ENCODE results near the gene SPPL2A.
"Not testable (repeated sequence)": the region's sequence is repeated elsewhere in the genome, so short reads cannot be mapped to it uniquely, and the experiment has no call there.

Gene SPPL2A

GRCh38 chr15:50767332-50767861 is 1.9 kb upstream of the SPPL2A start:
- no peak for DNase-seq (ENCODE audit: low read depth)

GRCh38 chr15:50764461-50765194 is 878 bp downstream of the SPPL2A start:
- DNase-seq (ENCODE audit: low read depth): no peak

GRCh38 chr15:50758712-50759205 is 6.7 kb downstream of the SPPL2A start:
- DNase-seq (ENCODE audit: low read depth): no peak

- no peak for DNase-seq (ENCODE audit: low read depth)
Measured at GRCh38 chr15:50753463-50753862, 12.0 kb downstream of the SPPL2A start.

- DNase-seq (ENCODE audit: low read depth): no peak
Measured at GRCh38 chr15:50751394-50751793, 14.1 kb downstream of the SPPL2A start.

GRCh38 chr15:50750227-50750705 is 15.2 kb downstream of the SPPL2A start:
- no peak for DNase-seq (ENCODE audit: low read depth)

- no peak for DNase-seq (ENCODE audit: low read depth)
Measured at GRCh38 chr15:50747523-50747922, 18.0 kb downstream of the SPPL2A start.

- DNase-seq (ENCODE audit: low read depth): no peak
Measured at GRCh38 chr15:50744601-50745000, 20.9 kb downstream of the SPPL2A start.

- DNase-seq (ENCODE audit: low read depth): no peak
Measured at GRCh38 chr15:50740955-50741354, 24.6 kb downstream of the SPPL2A start.

GRCh38 chr15:50736823-50737222 is 28.7 kb downstream of the SPPL2A start:
- no peak for DNase-seq (ENCODE audit: low read depth)

- no peak for DNase-seq (ENCODE audit: low read depth)
Measured at GRCh38 chr15:50735156-50735555, 30.4 kb downstream of the SPPL2A start.

GRCh38 chr15:50726315-50726714 is 39.2 kb downstream of the SPPL2A start:
- no peak for DNase-seq (ENCODE audit: low read depth)

- DNase-seq (ENCODE audit: low read depth): no peak
Measured at GRCh38 chr15:50718700-50719125, 46.8 kb downstream of the SPPL2A start.

- no peak for DNase-seq (ENCODE audit: low read depth)
Measured at GRCh38 chr15:50712018-50712417, 53.5 kb downstream of the SPPL2A start.

GRCh38 chr15:50710585-50710984 is 54.9 kb downstream of the SPPL2A start:
- DNase-seq (ENCODE audit: low read depth): no peak

GRCh38 chr15:50707878-50708427 is 57.6 kb downstream of the SPPL2A start:
- DNase-seq (ENCODE audit: low read depth): no peak

GRCh38 chr15:50702762-50703334 is 62.7 kb downstream of the SPPL2A start:
- DNase-seq (ENCODE audit: low read depth): no peak

- no peak for DNase-seq (ENCODE audit: low read depth)
Measured at GRCh38 chr15:50698101-50698500, 67.4 kb downstream of the SPPL2A start.

GRCh38 chr15:50697109-50697797 is 68.3 kb downstream of the SPPL2A start:
- DNase-seq (ENCODE audit: low read depth): no peak

- not testable (repeated sequence) for DNase-seq (ENCODE audit: low read depth)
Measured at GRCh38 chr15:50694634-50695165, 70.8 kb downstream of the SPPL2A start.

- no peak for DNase-seq (ENCODE audit: low read depth)
Measured at GRCh38 chr15:50687302-50687902, 78.1 kb downstream of the SPPL2A start.
